A549 (cell line): Measurements from ENCODE around the gene PRKCSH. TPM values are rescaled to one million over a fixed set of nuclear protein-coding genes. Genes with fewer than 3 reads are reported as not detected.

Source experiments
- BCL3 ChIP-seq: fragments of >200 bp; sonication (Bioruptor Twin); formaldehyde crosslinking; IDR thresholded peaks from 3 replicates; pipeline ENCODE4 v1.6.1; 2016
- BHLHE40 ChIP-seq: IDR thresholded peaks from 2 replicates; pipeline ENCODE4 v1.6.1; 2012; ENCODE audit warnings: low read depth, low read length, inconsistent platforms
- CTCF ChIP-seq: fragments of >200 bp; sonication (Bioruptor Twin); formaldehyde crosslinking; IDR thresholded peaks from 3 replicates; pipeline ENCODE4 v1.5.1; 2016
- EHMT2 ChIP-seq: fragments of 200-600 bp; sonication (generic); IDR thresholded peaks from 2 replicates; pipeline ENCODE4 v1.6.1; 2016; ENCODE audit warnings: antibody characterized with exemption, low read depth, mild to moderate bottlenecking, moderate library complexity
- ELK1 ChIP-seq: fragments of 150-350 bp; IDR thresholded peaks from 2 replicates; pipeline ENCODE4 v1.6.1; 2014; ENCODE audit warnings: low read depth, mild to moderate bottlenecking, low read length
- ESRRA ChIP-seq: fragments of 150-350 bp; IDR thresholded peaks from 2 replicates; pipeline ENCODE4 v1.6.1; 2014; ENCODE audit warnings: mild to moderate bottlenecking, low read length, borderline replicate concordance
- HEYL ChIP-seq: fragments of 250-450 bp; sonication (Bioruptor Pico); IDR thresholded peaks from 2 replicates; pipeline ENCODE4 v1.8.0; 2021; ENCODE audit warnings: mild to moderate bottlenecking, moderate library complexity
- HOXB13 ChIP-seq: fragments of 250-450 bp; sonication (Bioruptor Pico); IDR thresholded peaks from 2 replicates; pipeline ENCODE4 v1.5.0; 2020; ENCODE audit warnings: low read depth, mild to moderate bottlenecking, moderate library complexity
- HOXB5 ChIP-seq: fragments of 250-450 bp; sonication (Bioruptor Pico); IDR thresholded peaks from 2 replicates; pipeline ENCODE4 v1.5.0; 2020; ENCODE audit warnings: mild to moderate bottlenecking, moderate library complexity
- JUNB ChIP-seq: fragments of >200 bp; sonication (Bioruptor Twin); formaldehyde crosslinking; IDR thresholded peaks from 2 replicates; pipeline ENCODE4 v1.6.1; 2016
- KDM1A ChIP-seq: fragments of 200-600 bp; sonication (generic); IDR thresholded peaks from 2 replicates; pipeline ENCODE4 v1.6.1; 2016; ENCODE audit warnings: low read depth, mild to moderate bottlenecking
- MAFK ChIP-seq: fragments of 450-650 bp; IDR thresholded peaks from 2 replicates; pipeline ENCODE4 v1.6.1; 2014; ENCODE audit not compliant: partially characterized antibody
- MAZ ChIP-seq: fragments of 150-350 bp; IDR thresholded peaks from 2 replicates; pipeline ENCODE4 v1.6.1; 2014; ENCODE audit warnings: antibody characterized with exemption, low read depth, low read length, borderline replicate concordance
- MYC ChIP-seq: IDR thresholded peaks from 2 replicates; pipeline ENCODE4 v1.6.1; 2012; ENCODE audit warnings: mild to moderate bottlenecking, inconsistent platforms, low read length, improper control_type of control experiment, borderline replicate concordance
- PHF8 ChIP-seq: fragments of 200-600 bp; sonication (generic); IDR thresholded peaks from 2 replicates; pipeline ENCODE4 v1.6.1; 2016; ENCODE audit warnings: low read depth, mild to moderate bottlenecking, antibody characterized with exemption, moderate library complexity, borderline replicate concordance
- POLR2A ChIP-seq: IDR thresholded peaks from 2 replicates; pipeline ENCODE4 v1.6.1; 2012; ENCODE audit warnings: mild to moderate bottlenecking, low read length
- RAD21 ChIP-seq, 2 experiments: fragments of >200 bp in 1 of 2; sonication (Bioruptor Twin) in 1 of 2; formaldehyde crosslinking in 1 of 2; IDR thresholded peaks in 1 of 2; conservative IDR thresholded peaks in 1 of 2; 2 replicates in 1 of 2; 3 replicates in 1 of 2; pipeline ENCODE4 v1.6.1; 2012 to 2018; ENCODE audit warnings: inconsistent platforms in 1 of 2
- RFX5 ChIP-seq: fragments of 450-650 bp; IDR thresholded peaks from 2 replicates; pipeline ENCODE4 v1.7.1; 2014; ENCODE audit warnings: antibody characterized with exemption, mild to moderate bottlenecking, moderate library complexity
- RNF2 ChIP-seq: fragments of 200-600 bp; sonication (generic); IDR thresholded peaks from 2 replicates; pipeline ENCODE4 v1.6.1; 2016; ENCODE audit warnings: low read depth, mild to moderate bottlenecking, antibody characterized with exemption, moderate library complexity, borderline replicate concordance
- TP53 ChIP-seq: fragments of 250-450 bp; sonication (Bioruptor Pico); IDR thresholded peaks from 2 replicates; pipeline ENCODE4 v1.5.0; 2021; ENCODE audit warnings: mild to moderate bottlenecking, moderate library complexity
- ZNF302 ChIP-seq: fragments of 250-450 bp; sonication (Bioruptor Pico); IDR thresholded peaks from 2 replicates; pipeline ENCODE4 v1.9.0; 2021; ENCODE audit warnings: inconsistent platforms, mild to moderate bottlenecking, moderate library complexity
- ZSCAN20 ChIP-seq: fragments of 250-450 bp; sonication (Bioruptor Pico); IDR thresholded peaks from 2 replicates; pipeline ENCODE4 v1.8.0; 2022; ENCODE audit warnings: mild to moderate bottlenecking, moderate library complexity
- polyA plus RNA-seq, 4 experiments: library from polyadenylated mRNA; depleted of rRNA in 3 of 4; stranded (reverse); fragments of >200 nt; fragmentation: RNase III in 1 of 4; extraction: RNeasy Plus Mini Kit Qiagen cat#74134 plus additional on column Dnase treatment in 1 of 4; gene quantifications; 2 replicates in 3 of 4; 3 replicates in 1 of 4; pipeline ENCODE4 v1.2.3, GENCODE V29; 2011 to 2017
- TF ChIP-seq, protein P1 (sequence below): fragments of 250-450 bp; sonication (Bioruptor Pico); IDR thresholded peaks from 2 replicates; pipeline ENCODE4 v1.5.0; 2021; ENCODE audit warnings: mild to moderate bottlenecking, moderate library complexity, borderline replicate concordance

The PRKCSH gene
- polyA plus RNA-seq, 2 of the 4 experiments (the other 2 are of a cell fraction) = 75.0 to 215 TPM

GRCh38 chr19:11435057-11435832, at the start of gene PRKCSH, which contains the start of gene ODAD3 (continued):
- peak; percentile 33; the same call in 1 of the 3 replicates for TF ChIP-seq BCL3
- TF ChIP-seq RAD21 (conservative IDR thresholded peaks at IDR 0.05 in 1 of 2, IDR thresholded peaks at IDR 0.05 in 1 of 2) = peak in 1 of 2 experiments; percentile 16; a peak in 1 of 5 replicates
- no peak for TF ChIP-seq ELK1
- TF ChIP-seq POLR2A = peak; percentile 75
- TF ChIP-seq KDM1A = no peak
- TF ChIP-seq PHF8 = peak; percentile 44; the same call in 1 of the 2 replicates
- TF ChIP-seq, protein P1, sequence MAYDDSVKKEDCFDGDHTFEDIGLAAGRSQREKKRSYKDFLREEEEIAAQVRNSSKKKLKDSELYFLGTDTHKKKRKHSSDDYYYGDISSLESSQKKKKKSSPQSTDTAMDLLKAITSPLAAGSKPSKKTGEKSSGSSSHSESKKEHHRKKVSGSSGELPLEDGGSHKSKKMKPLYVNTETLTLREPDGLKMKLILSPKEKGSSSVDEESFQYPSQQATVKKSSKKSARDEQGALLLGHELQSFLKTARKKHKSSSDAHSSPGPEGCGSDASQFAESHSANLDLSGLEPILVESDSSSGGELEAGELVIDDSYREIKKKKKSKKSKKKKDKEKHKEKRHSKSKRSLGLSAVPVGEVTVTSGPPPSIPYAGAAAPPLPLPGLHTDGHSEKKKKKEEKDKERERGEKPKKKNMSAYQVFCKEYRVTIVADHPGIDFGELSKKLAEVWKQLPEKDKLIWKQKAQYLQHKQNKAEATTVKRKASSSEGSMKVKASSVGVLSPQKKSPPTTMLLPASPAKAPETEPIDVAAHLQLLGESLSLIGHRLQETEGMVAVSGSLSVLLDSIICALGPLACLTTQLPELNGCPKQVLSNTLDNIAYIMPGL (CRISPR knock-in tag) = no peak
- no peak for TF ChIP-seq ESRRA
- no peak for TF ChIP-seq MAFK
- no peak for TF ChIP-seq MAZ
- TF ChIP-seq HOXB5 (CRISPR knock-in tag) = no peak
- no peak for TF ChIP-seq HOXB13 (CRISPR knock-in tag)
- no peak for TF ChIP-seq ZSCAN20
- peak; percentile 66; the same call in 1 of the 2 replicates for TF ChIP-seq RFX5
- peak; percentile 54 for TF ChIP-seq CTCF
- no peak for TF ChIP-seq EHMT2
- TF ChIP-seq ZNF302 (CRISPR knock-in tag) = no peak
- TF ChIP-seq RNF2 = no peak
- no peak for TF ChIP-seq MYC
- TF ChIP-seq JUNB = no peak
- no peak for TF ChIP-seq TP53 (CRISPR knock-in tag)
- TF ChIP-seq BHLHE40 = peak; percentile 28; the same call in 1 of the 2 replicates
- no peak for TF ChIP-seq HEYL (CRISPR knock-in tag)
